Activated CD4-positive, alpha-beta T cell treated with anti-CD3 and anti-CD28 coated beads for 48 hours (primary cell): ENCODE data around the gene RAP1GAP.
"Not testable (repeated sequence)": the region's sequence is repeated elsewhere in the genome, so short reads cannot be mapped to it uniquely, and the experiment has no call there.

Experiments
- DNase-seq: peaks from one replicate; pipeline ENCODE4 v3.0.0-alpha.2; 2020

RAP1GAP gene

DNA sequence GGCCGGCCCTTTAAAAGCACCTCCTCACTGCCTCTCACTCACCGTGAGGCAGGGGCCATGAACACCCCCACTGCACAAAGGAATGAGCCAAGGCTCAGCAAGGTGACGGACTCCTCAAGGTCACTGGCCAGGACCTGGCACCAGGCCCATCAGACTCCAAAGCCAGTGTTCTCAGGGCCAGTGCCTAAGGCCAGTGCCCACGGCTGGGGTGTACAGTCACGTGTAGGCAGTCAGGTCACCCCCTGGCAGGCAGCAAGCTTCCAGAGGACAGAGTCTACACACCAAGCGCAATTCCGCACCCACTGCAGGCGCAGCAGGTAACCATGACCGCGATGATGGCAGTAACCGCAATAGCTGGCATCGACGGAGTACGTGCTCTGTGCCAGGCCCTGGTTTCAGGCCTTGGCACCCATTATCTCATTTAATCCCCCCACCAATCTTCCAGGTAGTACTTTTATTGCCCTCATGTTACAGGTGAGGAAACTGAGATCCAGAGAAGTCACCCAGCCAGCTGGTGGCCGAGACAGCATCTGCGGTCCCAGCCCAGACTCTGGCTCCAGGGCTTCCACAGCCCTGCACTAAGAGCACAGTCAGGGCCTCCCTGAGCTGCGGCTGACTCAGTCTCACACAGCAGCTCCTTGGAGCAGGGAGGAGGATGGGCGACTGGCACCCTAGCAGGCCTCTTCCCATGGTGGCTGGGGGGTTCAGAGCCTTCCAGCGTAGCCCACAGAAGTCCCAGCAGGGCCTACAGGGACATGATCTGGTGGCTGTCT is 27.0 kb downstream of the RAP1GAP start:
- no peak for DNase-seq

DNA sequence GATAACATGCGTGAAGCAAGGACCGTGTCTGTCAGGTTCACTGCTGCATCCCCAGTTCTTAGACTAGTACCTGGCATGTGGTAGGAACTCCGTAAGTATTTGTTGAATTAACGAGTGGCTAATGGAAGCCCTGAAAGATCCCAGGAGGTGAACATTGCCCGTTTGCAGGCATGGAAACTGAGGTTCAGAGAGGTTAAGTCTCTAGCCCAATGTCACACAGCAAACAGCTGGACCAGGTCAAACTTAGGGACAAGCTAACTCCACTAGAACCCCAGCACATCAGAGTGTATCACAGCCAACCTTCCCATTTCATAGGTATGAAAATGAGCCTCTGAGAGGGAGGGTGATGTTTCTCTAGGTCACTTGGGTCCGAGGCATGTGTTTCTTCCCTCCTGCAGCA is 27.6 kb downstream of the RAP1GAP start:
- no peak for DNase-seq

GRCh38 chr1:21641076-21641475 is 28.1 kb downstream of the RAP1GAP start:
- DNase-seq: no peak

DNA sequence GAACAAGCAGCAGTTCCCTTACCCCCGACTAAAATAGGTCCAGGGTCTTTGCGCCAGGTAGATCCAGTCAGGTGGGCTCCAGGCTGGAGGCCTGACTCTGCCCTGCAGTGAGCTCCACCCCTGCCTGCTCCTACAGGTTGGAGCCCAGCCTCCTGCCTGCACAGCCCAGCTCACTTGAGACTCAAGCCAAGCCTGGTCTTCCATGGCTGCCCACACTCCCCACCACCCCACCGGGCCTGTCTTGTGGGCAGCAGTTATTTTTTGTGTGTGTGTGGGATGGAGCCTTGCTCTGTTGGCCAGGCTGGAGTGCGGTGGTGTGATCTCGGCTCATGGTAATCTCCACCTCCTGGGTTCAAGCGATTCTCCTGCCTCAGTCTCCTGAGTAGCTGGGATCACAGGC is 28.5 kb downstream of the RAP1GAP start:
- no peak for DNase-seq

DNA sequence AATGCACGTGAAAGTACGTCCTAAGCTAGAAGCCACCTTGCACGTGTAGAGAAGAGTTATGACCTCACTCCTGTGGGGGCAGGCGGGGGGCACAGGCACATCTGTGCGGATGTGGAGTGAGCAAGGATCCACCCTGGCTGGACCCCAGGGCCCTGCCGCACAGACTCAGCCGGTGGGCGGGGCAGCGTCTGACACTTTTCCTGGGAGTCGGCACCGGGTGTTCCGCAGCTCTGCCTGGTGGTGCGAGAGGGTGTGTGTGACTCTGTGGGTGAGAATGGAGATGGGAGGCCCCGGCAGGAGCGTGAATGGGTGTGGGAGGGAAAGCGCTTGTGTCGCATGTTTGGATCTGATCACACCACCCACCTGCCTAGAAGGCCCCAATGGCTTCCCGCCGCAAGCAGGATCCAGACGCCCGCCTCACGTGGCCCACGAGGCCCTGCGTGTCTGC is 29.5 kb downstream of the RAP1GAP start:
- no peak for DNase-seq

GRCh38 chr1:21638531-21639341 is 30.4 kb downstream of the RAP1GAP start:
- DNase-seq: peak; percentile 28

DNA sequence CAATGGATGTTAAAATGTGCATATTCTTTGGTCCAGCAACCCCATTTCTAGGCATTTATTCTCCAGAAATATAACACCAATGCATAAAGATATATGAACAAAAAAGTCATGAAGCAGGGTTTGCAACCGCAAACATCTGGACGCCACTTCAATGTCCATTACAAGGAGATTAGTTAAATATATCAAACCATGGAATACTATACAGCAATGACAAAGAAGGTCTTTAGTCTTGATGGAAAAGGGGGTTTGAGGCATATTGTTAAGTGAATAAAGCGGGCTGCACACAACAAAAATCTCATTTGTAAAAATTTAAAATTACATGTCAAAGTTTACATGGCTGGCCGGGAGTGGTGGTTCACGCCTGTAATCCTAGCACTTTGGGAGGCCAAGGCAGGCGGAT is 31.6 kb downstream of the RAP1GAP start:
- no peak for DNase-seq

DNA sequence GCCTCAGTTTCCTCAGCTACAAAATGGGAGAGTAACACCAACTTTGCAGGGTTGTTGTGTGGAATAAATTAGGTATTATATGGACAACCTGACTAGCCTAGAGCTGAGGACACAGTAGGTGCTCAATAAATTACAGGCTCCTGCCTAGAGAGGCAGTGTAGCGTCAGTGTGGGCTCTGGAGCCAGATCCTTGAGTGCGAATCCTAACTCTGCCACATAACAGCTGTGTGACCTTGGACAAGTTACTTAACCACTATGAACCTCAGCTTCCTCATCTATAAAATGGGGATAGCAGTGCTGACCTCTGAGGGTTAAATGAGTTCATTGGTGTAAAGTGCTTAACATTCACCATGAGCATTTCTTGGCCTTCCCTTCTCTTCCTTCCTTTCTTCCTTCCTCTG is 33.1 kb downstream of the RAP1GAP start:
- no peak for DNase-seq

DNA sequence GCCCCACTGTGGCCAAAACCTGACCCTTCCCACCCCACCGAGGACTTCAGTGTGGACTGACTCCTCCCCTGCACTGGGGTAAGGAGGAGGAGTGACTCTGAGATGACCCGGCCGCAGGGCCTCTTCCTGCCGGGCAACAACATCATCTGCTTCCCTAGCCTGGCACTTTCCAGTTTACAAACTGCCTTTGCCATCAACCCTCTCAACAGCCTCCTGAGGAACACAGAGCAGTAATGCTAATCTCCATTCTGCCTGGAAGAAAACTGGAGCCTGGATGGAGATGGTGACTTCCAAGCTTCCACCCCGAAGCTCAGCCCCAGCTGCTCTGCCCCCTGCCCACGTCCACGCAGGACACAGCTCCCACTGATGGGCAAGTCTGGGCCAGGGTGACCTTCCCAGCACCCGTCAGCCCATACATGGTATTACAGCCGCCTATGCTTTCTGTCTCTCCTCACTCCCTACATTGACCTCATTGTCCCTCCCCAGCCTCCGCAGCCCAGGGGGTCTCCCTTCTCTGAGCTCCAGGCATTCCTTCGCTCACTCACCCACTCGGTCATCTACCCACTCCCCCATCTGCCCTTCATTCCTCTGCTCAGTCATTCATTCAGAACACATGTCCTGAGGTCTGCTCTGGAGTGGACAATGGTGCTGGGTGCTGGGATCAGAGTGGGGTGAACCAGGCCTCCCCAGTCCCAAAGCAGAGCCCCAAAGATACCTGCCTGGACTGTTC is 34.2 kb downstream of the RAP1GAP start:
- DNase-seq: no peak

- no peak for DNase-seq
Measured at GRCh38 chr1:21633992-21634805, 35.0 kb downstream of the RAP1GAP start.

DNA sequence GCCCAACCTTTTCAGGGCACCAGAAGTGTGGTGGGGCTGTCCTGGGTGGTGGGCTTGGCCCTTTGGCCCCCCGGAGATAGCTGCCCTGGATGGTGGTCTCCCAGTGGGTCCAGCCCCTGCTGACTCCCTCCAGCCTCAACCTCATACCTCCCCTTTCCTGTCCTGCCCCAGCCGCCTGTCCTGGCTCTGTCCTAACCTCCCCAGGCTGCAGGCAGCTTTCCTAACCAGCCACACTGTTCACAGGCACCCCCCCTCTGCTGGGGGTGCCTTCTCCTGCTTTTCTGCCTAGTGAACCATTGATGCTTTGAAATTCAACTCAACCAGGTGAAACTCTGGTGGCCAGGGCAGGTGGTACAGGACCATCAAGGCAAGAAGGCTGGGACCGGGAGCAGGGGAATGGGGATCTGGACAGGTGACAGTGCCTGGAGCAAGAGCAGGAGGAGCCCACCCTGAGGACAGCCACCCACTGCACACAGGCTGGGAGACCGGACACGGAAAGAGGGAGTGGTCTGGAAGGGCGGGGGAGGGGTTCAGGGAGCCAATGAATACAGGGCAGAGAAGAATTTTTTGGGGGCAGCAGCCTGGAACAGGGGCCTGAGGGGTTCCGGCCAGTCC is 35.9 kb downstream of the RAP1GAP start:
- DNase-seq: no peak

GRCh38 chr1:21631944-21632887 is 36.9 kb downstream of the RAP1GAP start:
- DNase-seq: no peak

- DNase-seq: not testable (repeated sequence)
Measured at GRCh38 chr1:21631590-21631943, 37.6 kb downstream of the RAP1GAP start.

- no peak for DNase-seq
Measured at GRCh38 chr1:21630571-21631343, 38.4 kb downstream of the RAP1GAP start.

DNA sequence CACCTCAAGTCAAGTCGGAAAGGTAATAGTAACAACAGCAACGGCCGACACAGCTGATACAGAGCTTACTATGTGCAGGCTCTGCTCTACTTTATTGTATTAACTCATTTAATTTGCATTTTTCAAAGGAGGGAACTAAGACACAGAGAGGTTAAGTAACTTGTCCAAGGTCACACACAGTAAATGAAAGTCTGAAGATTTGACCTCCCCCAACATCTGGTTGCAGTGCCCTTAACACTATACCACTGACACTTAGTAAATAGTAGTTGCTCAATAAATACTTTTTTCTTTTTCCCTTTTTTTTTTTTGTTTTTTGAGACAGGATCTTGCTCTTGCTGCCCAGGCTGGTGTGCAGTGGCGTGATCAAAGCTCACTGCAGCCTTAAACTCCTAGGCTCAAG is 39.2 kb downstream of the RAP1GAP start:
- DNase-seq: no peak

DNA sequence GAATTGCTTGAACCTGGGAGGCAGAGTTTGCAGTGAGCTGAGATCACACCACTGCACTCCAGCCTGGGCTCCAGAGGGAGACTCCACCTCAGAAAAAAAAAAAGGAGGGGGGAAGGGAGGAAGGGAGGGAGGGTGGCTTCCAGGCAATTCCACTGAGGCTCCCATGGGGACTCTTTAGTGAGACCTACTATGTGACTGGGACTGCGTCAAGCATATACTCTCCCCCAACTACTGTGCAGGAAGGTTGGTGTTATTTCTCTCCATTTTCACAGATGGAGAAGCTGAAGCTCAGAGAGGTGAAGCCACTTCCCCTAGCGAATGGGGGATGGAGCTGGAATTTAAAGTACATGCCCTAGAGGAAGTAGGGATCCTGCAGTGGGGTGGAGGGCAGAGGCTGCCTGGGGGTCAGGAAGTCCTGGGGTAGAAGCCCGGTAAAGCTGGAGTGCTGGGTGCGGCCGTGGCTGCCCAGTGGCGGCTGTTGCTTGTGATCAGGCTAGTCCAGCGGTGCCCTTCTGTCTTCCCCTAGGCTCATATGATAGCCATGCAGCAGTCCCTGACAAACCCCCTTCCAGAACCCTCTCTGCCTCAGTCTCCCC is 40.3 kb downstream of the RAP1GAP start:
- no peak for DNase-seq

DNA sequence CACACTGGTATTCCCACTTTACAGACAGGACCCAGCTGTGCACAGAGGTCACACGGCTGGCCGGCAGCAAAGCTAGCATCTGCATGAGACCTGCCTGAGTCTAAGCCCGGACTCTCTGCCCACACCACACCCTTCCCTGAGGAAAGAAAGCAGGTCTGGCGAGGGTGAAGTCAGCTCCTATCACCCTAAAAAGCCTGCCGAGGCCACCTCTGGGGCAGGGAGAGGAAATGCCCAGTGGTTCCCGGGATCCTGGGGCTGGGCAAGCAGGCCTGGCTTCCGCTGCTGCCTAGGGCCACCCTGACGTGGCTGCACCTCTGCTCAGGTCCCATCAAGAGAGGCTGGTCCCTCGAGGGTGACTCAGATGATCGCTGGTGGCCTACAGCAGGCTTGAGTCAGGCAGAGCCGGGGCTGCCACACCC is 42.2 kb downstream of the RAP1GAP start:
- DNase-seq: no peak

DNA sequence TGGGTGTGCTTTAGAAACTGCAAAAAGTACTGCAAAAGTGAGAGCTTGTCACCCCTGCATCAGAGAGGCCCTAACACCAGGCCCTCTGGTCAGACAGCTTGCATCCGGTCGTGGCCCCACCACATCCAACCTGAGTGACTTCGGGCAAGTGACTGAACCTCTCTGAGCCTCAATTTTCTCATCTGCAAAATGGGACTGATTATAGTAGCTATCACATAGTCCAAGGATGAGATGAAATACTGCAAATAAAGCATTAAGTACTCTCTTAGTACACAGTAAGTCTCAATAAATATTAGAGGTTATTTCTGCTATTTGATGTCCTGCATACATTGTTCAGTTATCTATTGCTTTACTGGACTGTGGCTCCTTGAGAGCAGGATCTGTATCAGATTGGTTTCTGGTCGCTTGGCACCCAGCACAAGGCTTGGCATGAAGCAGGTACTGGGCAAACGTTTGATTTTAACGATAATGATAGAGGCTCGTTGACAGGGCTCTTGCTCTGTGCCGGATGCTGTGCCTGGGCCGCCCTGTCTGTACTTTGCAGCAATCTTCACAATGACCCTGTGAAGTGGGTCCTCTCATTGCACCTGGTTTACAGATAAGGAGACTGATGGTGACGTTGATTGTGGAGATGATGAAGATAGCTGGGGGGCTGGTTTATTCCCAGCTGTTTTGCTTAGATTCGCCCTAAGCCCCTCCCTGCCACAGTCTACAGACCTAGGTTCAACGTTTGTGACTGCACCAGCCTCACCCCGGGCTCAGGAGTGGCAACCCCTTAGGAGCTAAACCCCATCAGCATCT is 43.6 kb downstream of the RAP1GAP start:
- no peak for DNase-seq
